GM19395 (cell line): Measurements from ENCODE around the gene ARL2.

Experiments used
- ATAC-seq: cut with Tn5 transposase; IDR thresholded peaks from one replicate; pipeline ENCODE4 v1.9.1; 2021; ENCODE audit warnings: mild to moderate bottlenecking, moderate library complexity; ENCODE audit not compliant: unreplicated experiment

Gene ARL2

GRCh38 chr11:65045061-65045460 lies 31.1 kb downstream of the ARL2 start:
- ATAC-seq: no peak

GRCh38 chr11:65045728-65046127 lies 31.8 kb downstream of the ARL2 start:
- no peak for ATAC-seq

GRCh38 chr11:65047581-65048422 lies 33.8 kb downstream of the ARL2 start:
- no peak for ATAC-seq

GRCh38 chr11:65051398-65051858 lies 37.5 kb downstream of the ARL2 start:
- no peak for ATAC-seq

GRCh38 chr11:65053827-65054508 lies 40.0 kb downstream of the ARL2 start:
- ATAC-seq: no peak

GRCh38 chr11:65055538-65055937 lies 41.6 kb downstream of the ARL2 start:
- ATAC-seq: no peak

- no peak for ATAC-seq
Observed at GRCh38 chr11:65056999-65057398, 43.0 kb downstream of the ARL2 start.

GRCh38 chr11:65057526-65057925 lies 43.6 kb downstream of the ARL2 start:
- ATAC-seq: no peak

GRCh38 chr11:65058012-65058411 lies 44.1 kb downstream of the ARL2 start:
- ATAC-seq: no peak

GRCh38 chr11:65058419-65059054 lies 44.6 kb downstream of the ARL2 start, which contains the start of gene NAALADL1:
Gene NAALADL1 (minus strand): TSS chr11:65058553. CDS start chr11:65058521, 32 bp downstream.
- ATAC-seq: no peak

GRCh38 chr11:65059523-65059922 lies 45.6 kb downstream of the ARL2 start:
- no peak for ATAC-seq

GRCh38 chr11:65059959-65060824 lies 46.2 kb downstream of the ARL2 start:
- ATAC-seq: no peak

GRCh38 chr11:65060913-65061408 lies 47.0 kb downstream of the ARL2 start:
- ATAC-seq: no peak

- ATAC-seq: no peak
Observed at GRCh38 chr11:65063532-65063931, 49.6 kb downstream of the ARL2 start.

GRCh38 chr11:65064847-65065240 lies 50.9 kb downstream of the ARL2 start:
- ATAC-seq: no peak

- no peak for ATAC-seq
Observed at GRCh38 chr11:65065851-65066250, 51.9 kb downstream of the ARL2 start.

- ATAC-seq: no peak
Observed at GRCh38 chr11:65066315-65066714, 52.4 kb downstream of the ARL2 start.

GRCh38 chr11:65066805-65067291 lies 52.9 kb downstream of the ARL2 start:
- no peak for ATAC-seq

GRCh38 chr11:65067446-65067845 lies 53.5 kb downstream of the ARL2 start:
- ATAC-seq: no peak

GRCh38 chr11:65069217-65069616 lies 55.3 kb downstream of the ARL2 start:
- no peak for ATAC-seq
